ENCODE results near the gene FTO.

GRCh38 chr16:53948734-53949430 lies 244.9 kb downstream of the FTO start:
- TF ChIP-seq GATA3 (IDR thresholded peaks at IDR 0.05; ENCODE audit: low read depth, low read length), result no peak
- no peak for TF ChIP-seq GATA2 (IDR thresholded peaks at IDR 0.05; ENCODE audit: low read depth, low read length)
